ENCODE measurements around the gene TPRN. TPM values are rescaled to one million over a fixed set of nuclear protein-coding genes. Genes with fewer than 3 reads are reported as not detected.

TPRN gene
- total and polyA plus RNA-seq, 9 of the 15 experiments (the other 6 are each of a cell fraction or from before 2014, with no cell fraction given) = 0.31 to 31.9 (median 4.4) TPM

- TF ChIP-seq ZNF449 (CRISPR knock-in tag; IDR thresholded peaks at IDR 0.05) = no peak
- no peak for TF ChIP-seq ZNF311 (CRISPR knock-in tag; IDR thresholded peaks at IDR 0.05)
- TF ChIP-seq CREB3 (tag; conservative IDR thresholded peaks at IDR 0.05; ENCODE audit: low read depth) = no peak
- no peak for TF ChIP-seq PBX2 (CRISPR knock-in tag; IDR thresholded peaks at IDR 0.05; ENCODE audit: low read depth)
- no peak for TF ChIP-seq PBX2 (tag; conservative IDR thresholded peaks at IDR 0.05; ENCODE audit: low read depth)
- TF ChIP-seq FOXK2 (conservative IDR thresholded peaks at IDR 0.05 in 1 of 2, IDR thresholded peaks at IDR 0.05 in 1 of 2; ENCODE audit: low read depth in 2 of 2) = no peak
- no peak for TF ChIP-seq ZKSCAN3 (CRISPR knock-in tag; IDR thresholded peaks at IDR 0.05)
- TF ChIP-seq, protein P1, sequence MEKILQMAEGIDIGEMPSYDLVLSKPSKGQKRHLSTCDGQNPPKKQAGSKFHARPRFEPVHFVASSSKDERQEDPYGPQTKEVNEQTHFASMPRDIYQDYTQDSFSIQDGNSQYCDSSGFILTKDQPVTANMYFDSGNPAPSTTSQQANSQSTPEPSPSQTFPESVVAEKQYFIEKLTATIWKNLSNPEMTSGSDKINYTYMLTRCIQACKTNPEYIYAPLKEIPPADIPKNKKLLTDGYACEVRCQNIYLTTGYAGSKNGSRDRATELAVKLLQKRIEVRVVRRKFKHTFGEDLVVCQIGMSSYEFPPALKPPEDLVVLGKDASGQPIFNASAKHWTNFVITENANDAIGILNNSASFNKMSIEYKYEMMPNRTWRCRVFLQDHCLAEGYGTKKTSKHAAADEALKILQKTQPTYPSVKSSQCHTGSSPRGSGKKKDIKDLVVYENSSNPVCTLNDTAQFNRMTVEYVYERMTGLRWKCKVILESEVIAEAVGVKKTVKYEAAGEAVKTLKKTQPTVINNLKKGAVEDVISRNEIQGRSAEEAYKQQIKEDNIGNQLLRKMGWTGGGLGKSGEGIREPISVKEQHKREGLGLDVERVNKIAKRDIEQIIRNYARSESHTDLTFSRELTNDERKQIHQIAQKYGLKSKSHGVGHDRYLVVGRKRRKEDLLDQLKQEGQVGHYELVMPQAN (IDR thresholded peaks at IDR 0.05; ENCODE audit: borderline replicate concordance) = no peak; the same call in 1 of the 2 replicates
- no peak for TF ChIP-seq ZNF408 (CRISPR knock-in tag; IDR thresholded peaks at IDR 0.05; ENCODE audit: low read depth)
- TF ChIP-seq ZNF445 (CRISPR knock-in tag; IDR thresholded peaks at IDR 0.05; ENCODE audit: low read depth) = no peak
- TF ChIP-seq ZNF24 (IDR thresholded peaks at IDR 0.05) = no peak
- TF ChIP-seq, protein P2, sequence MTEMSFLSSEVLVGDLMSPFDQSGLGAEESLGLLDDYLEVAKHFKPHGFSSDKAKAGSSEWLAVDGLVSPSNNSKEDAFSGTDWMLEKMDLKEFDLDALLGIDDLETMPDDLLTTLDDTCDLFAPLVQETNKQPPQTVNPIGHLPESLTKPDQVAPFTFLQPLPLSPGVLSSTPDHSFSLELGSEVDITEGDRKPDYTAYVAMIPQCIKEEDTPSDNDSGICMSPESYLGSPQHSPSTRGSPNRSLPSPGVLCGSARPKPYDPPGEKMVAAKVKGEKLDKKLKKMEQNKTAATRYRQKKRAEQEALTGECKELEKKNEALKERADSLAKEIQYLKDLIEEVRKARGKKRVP (CRISPR knock-in tag; IDR thresholded peaks at IDR 0.05) = no peak
- no peak for TF ChIP-seq ZC3H8 (IDR thresholded peaks at IDR 0.05)
- no peak for TF ChIP-seq SETDB1 (IDR thresholded peaks at IDR 0.05; ENCODE audit: low read length)
- TF ChIP-seq, protein P3, sequence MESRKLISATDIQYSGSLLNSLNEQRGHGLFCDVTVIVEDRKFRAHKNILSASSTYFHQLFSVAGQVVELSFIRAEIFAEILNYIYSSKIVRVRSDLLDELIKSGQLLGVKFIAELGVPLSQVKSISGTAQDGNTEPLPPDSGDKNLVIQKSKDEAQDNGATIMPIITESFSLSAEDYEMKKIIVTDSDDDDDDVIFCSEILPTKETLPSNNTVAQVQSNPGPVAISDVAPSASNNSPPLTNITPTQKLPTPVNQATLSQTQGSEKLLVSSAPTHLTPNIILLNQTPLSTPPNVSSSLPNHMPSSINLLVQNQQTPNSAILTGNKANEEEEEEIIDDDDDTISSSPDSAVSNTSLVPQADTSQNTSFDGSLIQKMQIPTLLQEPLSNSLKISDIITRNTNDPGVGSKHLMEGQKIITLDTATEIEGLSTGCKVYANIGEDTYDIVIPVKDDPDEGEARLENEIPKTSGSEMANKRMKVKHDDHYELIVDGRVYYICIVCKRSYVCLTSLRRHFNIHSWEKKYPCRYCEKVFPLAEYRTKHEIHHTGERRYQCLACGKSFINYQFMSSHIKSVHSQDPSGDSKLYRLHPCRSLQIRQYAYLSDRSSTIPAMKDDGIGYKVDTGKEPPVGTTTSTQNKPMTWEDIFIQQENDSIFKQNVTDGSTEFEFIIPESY (CRISPR knock-in tag; IDR thresholded peaks at IDR 0.05) = no peak; the same call in 1 of the 2 replicates
- no peak for TF ChIP-seq DMBX1 (CRISPR knock-in tag; IDR thresholded peaks at IDR 0.05; ENCODE audit: borderline replicate concordance)
These were observed 17.0 kb upstream of the TPRN start (continued) for GRCh38 chr9:137217276-137218211.
